KMS-11 (cell line): Measurements from ENCODE around the gene PHF20.
"Not testable (repeated sequence)": the region's sequence is repeated elsewhere in the genome, so short reads cannot be mapped to it uniquely, and the experiment has no call there.

Experiments used
- H2AFZ ChIP-seq: fragments of 200-600 bp; sonication (generic); 2 replicates; pipeline ENCODE4 v1.6.1; 2016; ENCODE audit warnings: antibody characterized with exemption, mixed run types, low read depth
- H3K27ac ChIP-seq: fragments of 200-600 bp; sonication (generic); 2 replicates; pipeline ENCODE4 v1.6.1; 2016; ENCODE audit warnings: mild to moderate bottlenecking, mixed run types
- H3K27me3 ChIP-seq: fragments of 200-600 bp; sonication (generic); 2 replicates; pipeline ENCODE4 v1.6.1; 2017; ENCODE audit warnings: mild to moderate bottlenecking, low read depth, mixed run types, moderate library complexity; ENCODE audit not compliant: insufficient read depth
- H3K36me3 ChIP-seq: fragments of 200-600 bp; sonication (generic); 2 replicates; pipeline ENCODE4 v1.6.1; 2017; ENCODE audit warnings: mild to moderate bottlenecking, mixed run types; ENCODE audit not compliant: insufficient read depth
- H3K4me1 ChIP-seq: fragments of 200-600 bp; sonication (generic); 2 replicates; pipeline ENCODE4 v1.6.1; 2016; ENCODE audit warnings: mild to moderate bottlenecking, low read depth, mixed run types; ENCODE audit not compliant: poor library complexity, severe bottlenecking
- H3K4me2 ChIP-seq: fragments of 200-600 bp; sonication (generic); 2 replicates; pipeline ENCODE4 v1.7.0; 2016; ENCODE audit warnings: mild to moderate bottlenecking, mixed run types
- H3K4me3 ChIP-seq: fragments of 200-600 bp; sonication (generic); IDR thresholded peaks from 2 replicates; pipeline ENCODE4 v1.6.1; 2017; ENCODE audit warnings: low read depth, low read length, mixed read lengths; ENCODE audit not compliant: insufficient read depth
- H3K79me2 ChIP-seq: fragments of 200-600 bp; sonication (generic); 2 replicates; pipeline ENCODE4 v1.6.1; 2016; ENCODE audit warnings: low read depth, mixed run types; ENCODE audit not compliant: insufficient read depth
- H3K9ac ChIP-seq: fragments of 200-600 bp; sonication (generic); 2 replicates; pipeline ENCODE4 v1.6.1; 2016; ENCODE audit warnings: mild to moderate bottlenecking, mixed run types
- H4K20me1 ChIP-seq: fragments of 200-600 bp; sonication (generic); 2 replicates; pipeline ENCODE4 v1.6.1; 2016; ENCODE audit warnings: mild to moderate bottlenecking, mixed run types; ENCODE audit not compliant: insufficient read depth
- CTCF ChIP-seq: fragments of 200-600 bp; sonication (generic); conservative IDR thresholded peaks from 2 replicates; pipeline ENCODE4 v1.6.1; 2017; ENCODE audit warnings: low read depth, mild to moderate bottlenecking, antibody characterized with exemption, low read length, moderate library complexity, mixed read lengths

The PHF20 gene

GRCh38 chr20:35893942-35894341 is 122.1 kb downstream of the PHF20 start:
- no peaks in the 10 kb centered on the region for H3K79me2 ChIP-seq
- no peaks in the 10 kb centered on the region for H3K27me3 ChIP-seq
- no peak overlapping the region for H3K4me3 ChIP-seq
- H4K20me1 ChIP-seq = no peaks in the 10 kb centered on the region
- H3K36me3 ChIP-seq = no peaks in the 10 kb centered on the region
- peak overlapping the region; percentile 58 for H3K27ac ChIP-seq
- H3K4me2 ChIP-seq = peak overlapping the region; percentile 45
- H3K9ac ChIP-seq = no peak overlapping the region
- TF ChIP-seq CTCF = no peak
- H2AFZ ChIP-seq = no peak overlapping the region
- H3K4me1 ChIP-seq = peaks cover 42% of the 10 kb centered on the region

DNA sequence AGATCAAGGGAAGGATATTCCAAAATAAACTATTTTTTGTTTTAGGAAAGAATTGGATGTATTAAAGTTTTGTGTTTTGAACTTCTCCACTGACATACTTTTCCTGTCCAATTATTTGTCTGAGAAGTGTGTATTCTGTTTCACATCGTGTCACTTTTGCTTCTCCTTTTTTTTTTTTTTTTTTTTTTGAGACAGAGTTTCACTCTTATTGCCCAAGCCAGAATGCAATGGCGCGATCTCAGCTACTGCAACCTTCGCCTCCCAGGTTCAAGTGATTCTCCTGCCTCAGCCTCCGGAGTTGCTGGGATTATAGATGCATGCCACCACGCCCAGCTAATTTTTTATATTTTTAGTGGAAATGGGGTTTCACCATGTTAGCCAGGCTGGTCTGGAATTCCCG is 123.7 kb downstream of the PHF20 start:
- H3K9ac ChIP-seq, H2AFZ ChIP-seq, H3K4me3 ChIP-seq, H4K20me1 ChIP-seq, H3K27me3 ChIP-seq, H3K4me2 ChIP-seq, H3K36me3 ChIP-seq, H3K79me2 ChIP-seq, H3K27ac ChIP-seq: not testable (repeated sequence)
- peaks cover 42% of the 10 kb centered on the region for H3K4me1 ChIP-seq

DNA sequence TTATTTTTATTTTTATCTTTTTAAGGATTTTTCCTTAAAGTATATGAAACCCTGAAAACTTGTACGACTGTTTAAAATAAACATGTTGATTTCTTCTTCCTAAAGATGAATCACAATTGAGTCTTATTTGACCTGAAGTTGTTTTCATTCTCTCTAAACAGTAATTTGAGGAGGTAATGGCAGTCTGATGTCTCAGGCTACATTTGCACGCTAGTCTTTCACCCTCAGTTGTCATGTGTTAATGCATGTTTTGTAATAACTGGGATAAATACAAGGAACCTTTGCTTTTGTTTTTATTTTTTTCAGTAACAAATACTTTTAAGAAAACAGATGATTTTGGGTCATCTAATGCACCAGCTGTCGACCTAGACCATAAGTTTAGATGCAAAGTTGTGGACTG is 127.2 kb downstream of the PHF20 start:
- Histone ChIP-seq H2AFZ (no peak overlapping the region), H3K4me2 (no peak overlapping the region), H3K9ac (no peak overlapping the region), H3K36me3 (no peaks in the 10 kb centered on the region), H3K27me3 (no peaks in the 10 kb centered on the region), H4K20me1 (no peaks in the 10 kb centered on the region), H3K4me3 (no peak overlapping the region), H3K79me2 (no peaks in the 10 kb centered on the region), H3K27ac (no peak overlapping the region), H3K4me1 (peaks cover 23% of the 10 kb centered on the region)
- TF ChIP-seq CTCF = no peak

DNA sequence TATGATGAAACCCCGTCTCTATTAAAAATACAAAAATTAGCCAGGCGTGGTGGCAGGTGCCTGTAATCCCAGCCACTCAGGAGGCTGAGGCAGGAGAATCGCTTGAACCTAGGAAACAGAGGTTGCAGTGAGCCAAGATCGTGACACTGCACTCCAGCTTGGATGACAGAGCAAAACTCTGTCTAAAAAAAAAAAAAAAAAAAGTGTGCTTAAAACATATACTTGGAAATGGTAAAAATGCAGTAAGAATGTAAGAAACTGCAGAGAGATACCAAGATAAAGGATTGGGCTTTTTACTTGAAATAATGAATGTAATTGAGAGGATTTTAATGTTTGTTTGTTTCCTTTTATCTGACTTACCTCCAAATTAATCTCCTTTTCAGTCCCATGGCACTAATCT is 129.4 kb downstream of the PHF20 start:
- H4K20me1 ChIP-seq, H3K4me3 ChIP-seq, H3K27ac ChIP-seq, H3K79me2 ChIP-seq, H3K9ac ChIP-seq, H3K27me3 ChIP-seq, H3K36me3 ChIP-seq, H3K4me1 ChIP-seq, H3K4me2 ChIP-seq, H2AFZ ChIP-seq: not testable (repeated sequence)

- Histone ChIP-seq H2AFZ (no peak overlapping the region), H3K9ac (no peak overlapping the region), H3K27me3 (no peaks in the 10 kb centered on the region), H3K79me2 (no peaks in the 10 kb centered on the region), H3K4me3 (no peak overlapping the region), H3K4me2 (no peak overlapping the region), H3K36me3 (no peaks in the 10 kb centered on the region), H3K4me1 (peaks cover 6% of the 10 kb centered on the region), H3K27ac (no peak overlapping the region), H4K20me1 (no peaks in the 10 kb centered on the region)
- no peak for TF ChIP-seq CTCF
These were observed 130.1 kb downstream of the PHF20 start for GRCh38 chr20:35901678-35902544.
